ENCODE measurements around the gene DYNLRB2.
A peak's percentile ranks its signal among the peaks of the same experiment; 100 is the strongest.

The DYNLRB2 gene

GRCh38 chr16:80546249-80546648, 5.5 kb downstream of the DYNLRB2 start:
- DNase-seq (ENCODE audit: low read depth), result peak; percentile 4
- H3K4me3 ChIP-seq (ENCODE audit: low read depth, low read length), result no peak overlapping the region
- TF ChIP-seq CTCF (IDR thresholded peaks at IDR 0.05; ENCODE audit: insufficient read depth, low read depth, low read length, missing control alignments), result no peak

- no peak for TF ChIP-seq CTCF (IDR thresholded peaks at IDR 0.05; ENCODE audit: insufficient read depth, low read depth, low read length, missing control alignments)
- H3K4me3 ChIP-seq (ENCODE audit: low read depth, low read length), result no peak overlapping the region
Observed at GRCh38 chr16:80547145-80547544, 6.4 kb downstream of the DYNLRB2 start.

GRCh38 chr16:80552277-80552676, 11.5 kb downstream of the DYNLRB2 start:
- TF ChIP-seq CTCF (IDR thresholded peaks at IDR 0.05; ENCODE audit: insufficient read depth, low read depth, low read length, missing control alignments), result no peak
- H3K4me3 ChIP-seq (ENCODE audit: low read depth, low read length), result no peak overlapping the region

More at GRCh38 chr16:80547145-80547544, 6.4 kb downstream of the DYNLRB2 start:
- no peak for DNase-seq (ENCODE audit: low read depth)

GRCh38 chr16:80554033-80554432, 13.2 kb downstream of the DYNLRB2 start:
- TF ChIP-seq CTCF (IDR thresholded peaks at IDR 0.05; ENCODE audit: insufficient read depth, low read depth, low read length, missing control alignments), result no peak
- DNase-seq (ENCODE audit: low read depth), result no peak

More at GRCh38 chr16:80552277-80552676, 11.5 kb downstream of the DYNLRB2 start:
- no peak for DNase-seq (ENCODE audit: low read depth)

GRCh38 chr16:80556481-80556880, 15.7 kb downstream of the DYNLRB2 start:
- no peak for TF ChIP-seq CTCF (IDR thresholded peaks at IDR 0.05; ENCODE audit: insufficient read depth, low read depth, low read length, missing control alignments)
- no peak overlapping the region for H3K4me3 ChIP-seq (ENCODE audit: low read depth, low read length)
- no peak for DNase-seq (ENCODE audit: low read depth)

More at GRCh38 chr16:80554033-80554432, 13.2 kb downstream of the DYNLRB2 start:
- H3K4me3 ChIP-seq (ENCODE audit: low read depth, low read length), result no peak overlapping the region

- no peak for DNase-seq (ENCODE audit: low read depth)
Observed at GRCh38 chr16:80557037-80557436, 16.2 kb downstream of the DYNLRB2 start.

More at GRCh38 chr16:80557037-80557436, 16.2 kb downstream of the DYNLRB2 start:
- no peak for TF ChIP-seq CTCF (IDR thresholded peaks at IDR 0.05; ENCODE audit: insufficient read depth, low read depth, low read length, missing control alignments)
- H3K4me3 ChIP-seq (ENCODE audit: low read depth, low read length), result no peak overlapping the region

Measured in GM12865 (cell line).